ENCODE results near the gene CNIH2. TPM values are rescaled to one million over a fixed set of nuclear protein-coding genes. Genes with fewer than 3 reads are reported as not detected.
A peak's percentile ranks its signal among the peaks of the same experiment; 100 is the strongest.
"Not testable (repeated sequence)": the region's sequence is repeated elsewhere in the genome, so short reads cannot be mapped to it uniquely, and the experiment has no call there.

CNIH2 gene
- total RNA-seq, 3 donors from 2014 or later: 1.0 to 1.9 (median 1.3) TPM

DNA sequence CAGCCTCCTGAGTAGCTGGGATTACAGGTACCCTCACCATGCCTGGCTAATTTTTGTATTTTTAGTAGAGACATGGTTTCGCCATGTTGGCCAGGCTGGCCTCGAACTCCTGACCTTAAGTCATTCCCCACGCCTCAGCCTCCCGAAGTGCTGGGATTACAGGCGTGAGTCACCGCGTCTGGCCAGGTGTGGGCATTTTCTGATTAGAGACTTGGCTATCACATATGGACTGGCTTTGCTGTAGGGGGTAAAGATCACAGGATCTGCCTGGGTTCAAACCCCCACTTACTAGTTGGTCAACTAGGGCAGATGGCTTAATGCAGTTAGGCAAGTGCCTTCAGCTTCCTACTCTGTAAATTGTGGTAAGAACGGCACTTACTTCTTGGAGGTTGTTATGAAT is 32.3 kb downstream of the CNIH2 start:
- TF ChIP-seq, protein P1, sequence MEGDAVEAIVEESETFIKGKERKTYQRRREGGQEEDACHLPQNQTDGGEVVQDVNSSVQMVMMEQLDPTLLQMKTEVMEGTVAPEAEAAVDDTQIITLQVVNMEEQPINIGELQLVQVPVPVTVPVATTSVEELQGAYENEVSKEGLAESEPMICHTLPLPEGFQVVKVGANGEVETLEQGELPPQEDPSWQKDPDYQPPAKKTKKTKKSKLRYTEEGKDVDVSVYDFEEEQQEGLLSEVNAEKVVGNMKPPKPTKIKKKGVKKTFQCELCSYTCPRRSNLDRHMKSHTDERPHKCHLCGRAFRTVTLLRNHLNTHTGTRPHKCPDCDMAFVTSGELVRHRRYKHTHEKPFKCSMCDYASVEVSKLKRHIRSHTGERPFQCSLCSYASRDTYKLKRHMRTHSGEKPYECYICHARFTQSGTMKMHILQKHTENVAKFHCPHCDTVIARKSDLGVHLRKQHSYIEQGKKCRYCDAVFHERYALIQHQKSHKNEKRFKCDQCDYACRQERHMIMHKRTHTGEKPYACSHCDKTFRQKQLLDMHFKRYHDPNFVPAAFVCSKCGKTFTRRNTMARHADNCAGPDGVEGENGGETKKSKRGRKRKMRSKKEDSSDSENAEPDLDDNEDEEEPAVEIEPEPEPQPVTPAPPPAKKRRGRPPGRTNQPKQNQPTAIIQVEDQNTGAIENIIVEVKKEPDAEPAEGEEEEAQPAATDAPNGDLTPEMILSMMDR (IDR thresholded peaks at IDR 0.05): no peak
- Histone ChIP-seq H3K4me3 (no peak overlapping the region), H3K36me3 (ENCODE audit: low read depth) (no peaks in the 10 kb centered on the region), H3K4me1 (ENCODE audit: low read depth) (peaks cover 7% of the 10 kb centered on the region), H3K9me3 (no peaks in the 10 kb centered on the region)
- intact Hi-C loops (cut with DNase I, micrococcal nuclease): loop anchor here in 1 of 2 donors (10.0 kb wide), 1 partner anchor 74 kb away; no protein-coding TSS in a partner anchor
- DNase-seq: no peak
- no peak for ATAC-seq

DNA sequence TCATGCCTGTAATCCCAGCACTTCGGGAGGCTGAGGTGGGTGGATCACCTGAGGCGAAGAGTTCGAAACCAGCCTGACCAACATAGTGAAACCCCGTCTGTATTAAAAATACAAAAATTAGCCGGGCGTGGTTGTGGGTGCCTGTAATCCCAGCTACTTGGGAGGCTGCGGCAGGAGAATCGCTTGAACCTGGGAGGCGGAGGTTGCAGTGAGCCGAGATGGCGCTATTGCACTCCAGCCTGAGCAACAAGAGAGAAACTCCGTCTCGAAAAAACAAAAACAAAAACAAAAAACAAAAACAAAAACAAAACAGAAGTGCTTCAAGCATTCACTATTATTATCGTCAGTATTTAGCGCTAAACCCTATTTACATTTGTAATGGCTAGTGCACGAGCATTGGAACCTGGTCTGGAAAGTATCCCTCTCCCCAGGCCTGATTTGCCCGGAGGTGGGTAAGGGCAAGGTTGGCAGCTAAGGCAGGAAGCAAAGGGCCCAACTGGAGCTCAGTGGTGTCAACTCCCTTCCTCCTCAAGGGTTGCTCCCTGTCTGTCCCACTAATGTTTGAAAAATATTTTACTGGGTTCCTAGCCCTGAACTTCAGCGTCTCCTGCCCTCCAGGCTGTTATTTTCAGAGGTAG is 32.9 kb downstream of the CNIH2 start:
- not testable (repeated sequence) for H3K36me3 ChIP-seq (ENCODE audit: low read depth); H3K9me3 ChIP-seq; ATAC-seq; DNase-seq; H3K4me3 ChIP-seq; H3K4me1 ChIP-seq (ENCODE audit: low read depth)
- intact Hi-C loops (cut with DNase I, micrococcal nuclease): loop anchor here in 1 of 2 donors (10.0 kb wide), 1 partner anchor 74 kb away; no protein-coding TSS in a partner anchor

DNA sequence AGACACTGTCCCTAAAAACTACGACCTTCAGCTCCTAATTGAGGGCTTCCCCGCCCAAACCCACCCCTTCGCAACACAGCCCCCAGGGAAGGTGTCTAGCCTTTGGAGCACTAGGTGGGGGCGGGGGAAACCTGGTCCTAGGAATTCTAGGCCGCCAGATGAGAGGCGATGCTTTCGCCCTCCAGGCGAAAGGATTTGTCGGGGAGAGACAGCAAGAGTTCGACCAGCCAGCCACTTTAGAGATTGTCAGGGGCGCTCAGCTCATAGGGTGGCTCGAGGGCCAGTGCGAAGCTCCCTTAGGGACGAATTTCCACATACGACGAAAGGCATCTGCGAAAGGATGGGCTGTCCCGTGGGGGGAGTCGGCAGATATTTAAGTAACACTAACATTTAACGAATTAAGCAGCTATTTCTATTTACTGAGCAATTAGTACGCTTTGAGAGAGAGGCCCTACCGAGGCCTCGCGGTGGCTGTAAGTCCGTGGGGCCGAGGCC is 33.5 kb downstream of the CNIH2 start:
- intact Hi-C loops (cut with DNase I, micrococcal nuclease): loop anchor here in 1 of 2 donors (10.0 kb wide), 1 partner anchor 73 kb away; no protein-coding TSS in a partner anchor
- DNase-seq: no peak
- no peaks in the 10 kb centered on the region for H3K9me3 ChIP-seq
- TF ChIP-seq, protein P1 (IDR thresholded peaks at IDR 0.05): no peak
- no peak overlapping the region for H3K4me3 ChIP-seq
- peaks cover 7% of the 10 kb centered on the region for H3K4me1 ChIP-seq (ENCODE audit: low read depth)
- ATAC-seq: no peak
- no peaks in the 10 kb centered on the region for H3K36me3 ChIP-seq (ENCODE audit: low read depth)

DNA sequence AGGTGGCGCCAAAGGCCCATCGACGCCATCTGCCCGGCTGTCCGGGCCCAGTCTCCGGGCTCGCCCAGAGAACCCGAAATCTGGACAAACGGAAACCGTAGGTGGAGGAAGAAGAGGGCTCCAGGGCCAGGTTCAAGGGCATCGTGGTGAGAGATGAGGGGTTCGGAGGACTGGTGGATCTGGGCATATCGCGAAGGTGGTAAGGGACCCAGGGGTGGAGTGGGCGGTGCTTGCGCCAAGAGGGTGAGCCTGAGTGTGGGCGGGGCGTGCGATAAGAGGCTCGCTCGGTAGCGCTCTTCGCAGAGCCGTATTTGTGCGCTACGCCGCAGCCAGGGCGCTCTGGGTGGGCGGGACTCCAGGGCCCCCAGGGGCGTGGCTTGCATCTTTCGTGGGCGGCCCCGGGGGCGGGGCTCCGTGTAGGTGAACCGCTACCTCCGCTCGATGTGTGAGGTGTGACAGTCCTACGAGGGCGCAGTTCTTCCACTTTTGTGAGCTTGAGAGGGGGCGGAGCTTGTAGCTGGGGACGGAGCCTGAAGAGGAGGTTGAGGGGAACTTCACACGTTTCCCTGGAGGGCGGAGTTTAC is 34.1 kb downstream of the CNIH2 start:
- TF ChIP-seq, protein P1 (IDR thresholded peaks at IDR 0.05): peak; percentile 84
- Histone ChIP-seq H3K4me1 (ENCODE audit: low read depth) (peaks cover 7% of the 10 kb centered on the region), H3K4me3 (no peak overlapping the region), H3K9me3 (no peaks in the 10 kb centered on the region), H3K36me3 (ENCODE audit: low read depth) (no peaks in the 10 kb centered on the region)
- intact Hi-C loops (cut with DNase I, micrococcal nuclease): loop anchor here in 1 of 2 donors (10.0 kb wide), 1 partner anchor 73 kb away; no protein-coding TSS in a partner anchor
- DNase-seq (peak; percentile 93 to 97 (median 95)), ATAC-seq (peak; percentile 79)

DNA sequence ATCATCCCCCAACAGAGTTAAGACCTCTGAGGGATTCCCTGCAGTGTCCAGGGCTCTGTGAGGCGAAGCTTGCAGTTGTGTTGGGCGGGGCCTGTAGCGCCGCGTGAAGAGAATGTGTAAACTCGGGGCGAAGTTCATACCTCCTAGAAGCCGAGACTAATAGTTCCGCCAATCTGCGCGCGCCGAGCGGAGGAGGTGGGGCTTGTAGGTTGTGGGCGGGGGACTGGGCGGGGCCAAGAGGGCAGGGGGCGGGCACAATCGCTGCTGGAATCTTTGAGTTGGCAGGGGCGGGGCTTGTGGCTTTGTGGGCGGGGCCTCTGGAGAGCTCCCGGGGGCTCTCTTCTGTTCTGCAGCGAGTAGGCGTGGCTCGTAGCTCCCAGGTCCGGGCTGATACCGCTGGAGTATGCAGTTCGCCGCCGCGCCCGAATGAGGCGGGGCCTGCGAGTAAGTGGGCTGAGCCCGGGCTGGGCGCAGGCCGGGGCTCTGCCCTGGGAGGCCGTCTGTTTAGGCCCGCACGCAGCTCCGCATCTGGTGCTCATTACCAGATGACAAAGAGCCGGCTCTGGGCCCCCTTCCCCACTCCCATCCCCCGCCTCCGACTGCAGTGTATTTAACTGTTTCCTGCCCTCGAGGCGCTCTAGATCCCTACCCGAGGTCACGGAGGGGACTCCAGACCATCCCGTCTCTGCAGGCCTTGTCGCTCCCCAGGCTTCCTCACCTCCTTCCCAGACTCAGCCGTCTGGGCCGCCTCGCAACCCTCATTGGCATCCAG is 34.8 kb downstream of the CNIH2 start:
- ATAC-seq: peak; percentile 86
- intact Hi-C loops (cut with DNase I, micrococcal nuclease): loop anchor here in 1 of 2 donors (10.0 kb wide), 1 partner anchor 72 kb away; no protein-coding TSS in a partner anchor
- peak; percentile 100 for DNase-seq
- TF ChIP-seq, protein P1 (IDR thresholded peaks at IDR 0.05): no peak
- Histone ChIP-seq H3K9me3 (no peaks in the 10 kb centered on the region), H3K4me1 (ENCODE audit: low read depth) (peaks cover 7% of the 10 kb centered on the region), H3K36me3 (ENCODE audit: low read depth) (no peaks in the 10 kb centered on the region), H3K4me3 (no peak overlapping the region)

Measured in mucosa of descending colon (tissue), 3 donors.